EL (cell line): ENCODE data around the gene CLCF1.

ENCODE experiments used
- DNase-seq: peaks from one replicate; pipeline ENCODE4 v3.0.0-alpha.2; 2016

Gene CLCF1

GRCh38 chr11:67356387-67356863, 17.0 kb downstream of the CLCF1 start:
- no peak for DNase-seq

GRCh38 chr11:67355794-67356386, 17.5 kb downstream of the CLCF1 start:
- DNase-seq, result no peak

GRCh38 chr11:67355023-67355793, 18.2 kb downstream of the CLCF1 start:
- DNase-seq, result no peak

GRCh38 chr11:67354075-67355022, 19.0 kb downstream of the CLCF1 start:
- DNase-seq, result peak; percentile 97

- peak; percentile 96 for DNase-seq
Observed at GRCh38 chr11:67353317-67354074, 19.9 kb downstream of the CLCF1 start, which contains the start of gene POLD4. Gene POLD4, minus strand, starts transcription at chr11:67353546. Its CDS starts 147 bp downstream, at chr11:67353399.

GRCh38 chr11:67352546-67353316, 20.7 kb downstream of the CLCF1 start:
- peak; percentile 52 for DNase-seq

GRCh38 chr11:67351275-67352005, 22.0 kb downstream of the CLCF1 start:
- peak; percentile 76 for DNase-seq

GRCh38 chr11:67349928-67350465, 23.4 kb downstream of the CLCF1 start:
- DNase-seq, result no peak

- no peak for DNase-seq
Observed at GRCh38 chr11:67349457-67349856, 23.9 kb downstream of the CLCF1 start.

- no peak for DNase-seq
Observed at GRCh38 chr11:67349036-67349435, 24.4 kb downstream of the CLCF1 start.

- DNase-seq, result peak; percentile 45
Observed at GRCh38 chr11:67347964-67348749, 25.2 kb downstream of the CLCF1 start.

- DNase-seq, result peak; percentile 49
Observed at GRCh38 chr11:67345920-67346819, 27.2 kb downstream of the CLCF1 start.

GRCh38 chr11:67345247-67345919, 28.0 kb downstream of the CLCF1 start:
- no peak for DNase-seq

GRCh38 chr11:67344264-67344663, 29.1 kb downstream of the CLCF1 start:
- DNase-seq, result no peak

GRCh38 chr11:67337257-67337656, 36.1 kb downstream of the CLCF1 start:
- DNase-seq, result no peak

GRCh38 chr11:67332081-67332691, 41.2 kb downstream of the CLCF1 start:
- DNase-seq, result no peak

GRCh38 chr11:67323526-67323925, 49.9 kb downstream of the CLCF1 start:
- no peak for DNase-seq

GRCh38 chr11:67322049-67322448, 51.3 kb downstream of the CLCF1 start:
- no peak for DNase-seq
